Stimulated activated CD8-positive, alpha-beta memory T cell treated with anti-CD3 and anti-CD28 coated beads, Interleukin-15, amount 100 ng/mL, for 48 hours (primary cell): Measurements from ENCODE around the gene HAT1.
"Not testable (repeated sequence)": the region's sequence is repeated elsewhere in the genome, so short reads cannot be mapped to it uniquely, and the experiment has no call there.

Source experiments
- DNase-seq, 2 donors: peaks; one replicate each; pipeline ENCODE4 v3.0.0-alpha.2; 2020; ENCODE audit warnings: low read depth in 2 of 2

Gene HAT1

GRCh38 chr2:171972329-171972982 lies 50.2 kb downstream of the HAT1 start:
- no peak for DNase-seq

DNA sequence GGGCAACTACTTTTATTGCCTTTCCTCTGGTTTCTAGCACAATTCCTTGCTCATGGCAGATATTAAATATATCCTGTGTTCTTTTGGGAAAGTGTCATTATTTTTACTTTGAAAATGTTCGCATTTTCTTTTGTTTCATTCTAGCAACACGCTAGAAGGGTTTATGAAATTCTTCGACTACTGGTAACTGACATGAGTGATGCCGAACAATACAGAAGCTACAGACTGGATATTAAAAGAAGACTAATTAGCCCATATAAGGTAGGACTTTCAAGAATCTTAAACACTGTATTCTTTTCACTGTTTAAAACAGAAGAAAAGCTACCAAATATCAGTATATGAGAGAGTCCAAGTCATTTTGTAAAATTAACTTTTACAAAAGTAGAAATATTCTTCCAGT lies 56.8 kb downstream of the HAT1 start:
- no peak for DNase-seq

GRCh38 chr2:171983924-171984323 lies 61.7 kb downstream of the HAT1 start:
- DNase-seq = not testable (repeated sequence)

DNA sequence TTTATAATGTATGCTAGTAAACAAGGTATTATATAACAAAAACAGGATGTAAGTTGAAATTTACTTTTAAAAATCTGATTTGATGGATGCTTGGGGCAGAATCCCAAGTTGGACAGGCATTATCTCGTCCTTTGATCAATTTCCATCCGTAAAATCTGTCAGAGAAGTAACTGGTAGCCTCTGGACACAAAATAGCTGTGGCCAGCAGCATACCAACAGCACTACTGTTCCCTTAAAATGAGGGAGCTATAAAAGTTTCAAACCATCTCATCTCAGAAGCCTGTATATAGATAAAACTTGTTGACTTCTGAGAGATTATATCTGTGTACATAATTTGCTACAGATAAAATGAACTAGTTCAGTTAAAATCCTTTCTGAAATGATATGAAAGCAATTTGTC lies 62.8 kb downstream of the HAT1 start:
- DNase-seq = no peak

GRCh38 chr2:171986778-171987177 lies 64.5 kb downstream of the HAT1 start:
- no peak for DNase-seq

DNA sequence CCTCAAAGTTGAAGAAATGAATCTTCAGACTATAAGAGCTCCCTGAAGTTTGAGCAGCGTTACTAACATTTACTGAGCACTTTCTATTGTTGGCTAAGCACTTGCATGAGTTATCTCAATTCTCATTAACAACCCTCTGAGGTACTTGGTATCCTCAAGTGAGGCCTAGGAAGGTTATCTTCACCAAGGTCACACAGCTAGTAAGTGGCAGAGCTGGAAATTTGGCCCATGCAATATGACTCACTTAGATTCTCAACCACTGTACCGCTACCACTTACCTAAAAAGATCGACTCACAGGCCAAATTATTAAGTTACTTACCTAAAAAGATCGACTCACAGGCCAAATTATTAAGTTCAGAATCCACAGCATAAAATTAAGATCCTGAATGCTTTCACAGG lies 68.8 kb downstream of the HAT1 start:
- DNase-seq = no peak

DNA sequence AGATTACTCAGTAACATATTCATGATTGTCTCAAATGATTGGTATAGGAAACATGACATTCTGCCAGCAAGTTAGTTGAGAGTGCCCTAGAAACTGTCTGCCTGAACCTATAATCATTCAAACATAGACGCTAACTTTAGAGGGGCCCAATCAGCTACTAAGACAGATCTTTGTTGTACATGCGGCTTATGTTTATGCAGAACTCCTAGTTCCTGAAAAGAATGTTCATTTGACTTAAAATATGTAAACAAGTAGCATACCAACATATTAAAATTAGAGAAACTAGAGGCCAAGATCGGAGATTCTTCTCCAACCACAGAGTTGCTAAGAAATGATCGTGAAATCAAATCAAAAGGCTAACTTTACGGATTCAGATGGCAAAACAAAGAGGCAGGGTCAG lies 73.3 kb downstream of the HAT1 start:
- DNase-seq = no peak

GRCh38 chr2:171996021-171996420 lies 73.8 kb downstream of the HAT1 start:
- no peak for DNase-seq

DNA sequence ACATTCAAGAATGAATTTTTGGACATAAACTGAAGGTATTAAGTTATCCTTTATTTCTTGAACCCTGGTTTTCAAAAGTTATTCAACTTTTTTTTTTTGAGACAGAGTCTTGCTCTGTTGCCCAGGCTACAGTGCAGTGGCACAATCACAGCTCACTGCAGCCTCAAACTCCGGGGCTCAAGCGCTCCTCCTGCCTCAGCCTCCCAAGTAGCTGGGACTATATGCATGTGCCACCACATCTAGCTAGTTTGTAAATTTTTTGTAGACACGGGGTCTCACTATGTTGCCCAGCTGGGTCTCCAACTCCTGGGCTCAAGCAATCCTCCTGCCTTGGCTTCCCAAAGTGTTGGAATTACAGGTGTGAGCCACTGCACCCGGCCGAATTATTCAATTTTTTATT lies 74.8 kb downstream of the HAT1 start:
- DNase-seq = not testable (repeated sequence)

- no peak for DNase-seq
These were observed 76.9 kb downstream of the HAT1 start for GRCh38 chr2:171999161-171999560.

- peak; percentile 89 for DNase-seq
These were observed 77.6 kb downstream of the HAT1 start, which contains the start of gene METAP1D for GRCh38 chr2:171999604-172000469. Gene METAP1D, plus strand, starts transcription at chr2:171999953. Its CDS starts 17 bp downstream, at chr2:171999970.

GRCh38 chr2:172000696-172001361 lies 78.6 kb downstream of the HAT1 start:
- no peak for DNase-seq

DNA sequence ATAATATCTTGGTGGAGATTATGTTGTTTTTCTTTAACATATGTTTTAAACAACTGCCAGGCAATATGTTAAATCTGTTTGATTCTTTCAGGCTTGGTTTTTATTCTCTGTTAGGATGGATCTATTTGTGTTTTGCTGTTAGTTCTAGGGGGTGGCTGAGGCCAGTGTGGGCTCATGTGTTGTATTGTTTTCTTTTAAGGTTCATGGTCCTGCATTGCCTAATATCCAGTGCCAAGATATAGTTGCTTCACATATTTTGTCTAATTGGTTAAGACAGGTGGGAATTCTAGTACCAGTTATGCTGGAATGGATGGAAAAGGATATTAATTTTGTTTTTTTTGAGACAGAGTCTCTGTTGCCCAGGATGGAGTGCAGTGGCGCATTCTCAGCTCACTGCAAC lies 85.1 kb downstream of the HAT1 start:
- no peak for DNase-seq

DNA sequence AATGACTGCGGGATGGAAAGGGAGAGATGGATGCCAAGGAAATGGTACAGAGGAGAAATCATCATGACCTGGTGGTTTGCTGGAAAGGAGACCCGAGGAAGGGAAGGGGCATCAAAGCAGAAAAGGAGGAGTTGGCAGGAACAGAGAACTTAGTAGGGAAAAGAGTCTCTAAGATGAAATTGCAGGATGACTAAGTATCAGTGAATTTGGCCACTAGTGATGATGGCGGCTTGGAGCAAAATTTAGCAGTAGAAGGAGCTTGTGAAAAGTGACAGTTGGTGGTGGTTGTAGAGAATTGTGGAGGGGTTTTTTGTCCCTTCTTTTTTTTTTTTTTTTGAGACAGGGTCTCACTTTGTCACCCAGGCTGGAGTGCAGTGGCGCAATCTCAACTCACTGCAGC lies 87.6 kb downstream of the HAT1 start:
- DNase-seq = no peak

DNA sequence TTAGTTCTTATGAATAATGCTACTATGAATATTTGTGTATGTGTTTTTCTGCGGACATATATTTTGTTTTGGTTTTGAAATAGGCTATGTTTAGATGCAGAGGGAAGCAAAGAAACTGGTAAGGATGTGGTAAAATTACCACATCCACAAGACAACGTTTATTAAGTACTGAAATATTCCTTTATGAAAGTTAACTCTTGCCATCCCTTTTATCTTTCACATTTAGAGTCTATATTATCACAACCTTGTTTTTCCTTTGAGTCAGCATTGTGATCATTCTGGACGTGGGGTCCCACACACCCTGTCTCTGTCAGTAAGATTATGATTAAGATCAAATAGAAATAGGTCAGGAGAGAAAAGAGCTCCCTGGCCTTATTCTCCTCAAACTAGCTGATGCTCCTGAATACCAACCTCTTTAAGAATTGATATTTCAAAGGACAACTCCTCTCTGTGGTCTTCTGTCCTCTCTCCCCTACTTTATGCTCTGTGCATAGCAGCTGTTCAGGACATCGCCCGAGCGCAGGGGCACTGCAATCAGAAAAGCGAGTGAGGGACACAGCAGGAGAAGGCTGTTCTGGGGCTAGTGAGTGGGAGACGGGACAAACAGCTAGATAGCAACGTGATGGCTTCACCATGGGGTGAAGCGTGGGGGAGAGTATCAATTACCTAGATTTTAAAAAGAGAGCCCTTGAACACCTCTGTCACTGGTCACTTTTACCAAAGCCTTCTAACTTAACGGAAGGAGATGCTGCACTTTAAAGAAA lies 89.7 kb downstream of the HAT1 start:
- DNase-seq = no peak

DNA sequence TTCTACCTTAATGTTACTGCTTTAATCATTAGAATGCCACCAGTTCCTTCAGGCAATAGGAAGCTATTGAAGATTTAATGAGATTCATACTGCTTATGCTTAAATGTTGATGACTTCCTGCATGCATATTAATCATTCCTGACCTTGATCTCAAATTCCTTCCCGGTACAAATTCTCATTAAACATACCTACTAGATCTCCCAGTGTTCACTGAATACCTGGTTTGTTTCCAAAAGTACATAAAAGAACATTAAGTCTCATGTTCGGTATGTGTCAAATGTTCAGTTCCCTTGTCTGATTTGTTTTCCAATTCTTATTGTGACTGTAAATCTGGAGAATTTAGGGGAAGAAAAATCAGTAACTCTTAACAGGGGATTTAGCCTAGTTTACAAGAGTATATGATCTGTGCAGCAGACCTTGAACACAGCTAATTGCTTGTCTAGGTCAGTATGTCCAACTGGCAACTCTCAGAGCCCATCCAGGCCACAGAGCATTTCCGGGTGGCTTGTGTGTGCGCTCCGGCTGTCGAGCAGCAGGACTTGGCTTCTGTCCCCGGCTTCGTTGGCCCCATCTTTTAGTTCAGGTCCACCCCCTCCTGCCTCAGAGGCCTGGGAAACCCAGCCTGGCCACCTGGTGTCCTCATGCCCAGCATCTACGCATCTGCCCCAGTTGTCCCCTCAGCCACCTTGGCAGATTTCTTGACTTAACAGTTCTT lies 90.6 kb downstream of the HAT1 start:
- DNase-seq = no peak

DNA sequence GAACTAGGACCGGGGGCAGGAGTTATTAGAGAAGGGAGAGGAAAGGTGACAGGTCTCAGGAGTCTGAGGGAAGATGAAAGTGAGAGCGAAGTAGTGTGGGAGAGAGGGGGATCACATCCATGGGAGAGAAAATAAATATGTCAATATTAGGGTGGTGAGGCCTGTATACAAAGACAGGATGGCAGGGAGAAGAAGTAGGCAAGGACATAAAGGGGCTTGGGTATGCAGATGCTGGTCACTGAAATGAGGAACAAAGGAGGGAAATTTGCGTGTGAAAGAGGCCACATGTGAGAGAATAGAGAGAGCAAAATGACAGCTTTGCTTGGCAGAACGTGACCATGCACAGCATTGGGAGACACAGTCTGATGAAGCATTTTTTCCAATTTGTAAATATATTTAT lies 91.1 kb downstream of the HAT1 start:
- no peak for DNase-seq

GRCh38 chr2:172021074-172021931 lies 99.0 kb downstream of the HAT1 start:
- DNase-seq = no peak

GRCh38 chr2:172021955-172022354 lies 99.7 kb downstream of the HAT1 start:
- no peak for DNase-seq

- DNase-seq = no peak
These were observed 109.3 kb downstream of the HAT1 start for GRCh38 chr2:172031536-172031935.
